WI38 (cell line): ENCODE measurements around the gene ENDOG.
"Not testable (repeated sequence)": the region's sequence is repeated elsewhere in the genome, so short reads cannot be mapped to it uniquely, and the experiment has no call there.

ENCODE experiments used
- H3K4me3 ChIP-seq: 2 replicates; pipeline ENCODE4 v1.5.1; 2011; ENCODE audit warnings: low read depth, mild to moderate bottlenecking, control low read depth, low read length
- CTCF ChIP-seq: IDR thresholded peaks from 2 replicates; pipeline ENCODE4 v1.5.1; 2012; ENCODE audit warnings: low read depth, mild to moderate bottlenecking, control low read depth, low read length

ENDOG gene

GRCh38 chr9:128863647-128864046, 45.3 kb downstream of the ENDOG start:
- H3K4me3 ChIP-seq: no peak overlapping the region
- peak; percentile 97 for TF ChIP-seq CTCF

GRCh38 chr9:128870128-128870940, 52.0 kb downstream of the ENDOG start:
- no peak overlapping the region for H3K4me3 ChIP-seq
- TF ChIP-seq CTCF: no peak

GRCh38 chr9:128870941-128871265, 52.6 kb downstream of the ENDOG start:
- not testable (repeated sequence) for H3K4me3 ChIP-seq
